CD14-positive monocyte (primary cell): ENCODE measurements around the gene TRPV2. TPM values are rescaled to one million over a fixed set of nuclear protein-coding genes. Genes with fewer than 3 reads are reported as not detected.

Source experiments
- DNase-seq, 3 donors: peaks; one replicate each; pipeline ENCODE4 v3.0.0-alpha.2; 2011 to 2022
- H2AFZ ChIP-seq: 2 replicates; pipeline ENCODE4 v1.6.0; 2012; ENCODE audit warnings: mild to moderate bottlenecking, low read depth, low read length, inconsistent platforms; ENCODE audit not compliant: insufficient read depth, poor library complexity, severe bottlenecking
- H3K27ac ChIP-seq, 2 donors: 1 replicate in 1 of 2; 2 replicates in 1 of 2; pipeline ENCODE4 v1.5.1; 2012 to 2013; ENCODE audit warnings: low read length in 2 of 2, control low read depth in 1 of 2, inconsistent platforms in 1 of 2, low read depth in 1 of 2, mild to moderate bottlenecking in 1 of 2
- H3K27me3 ChIP-seq, 2 donors: one replicate each; pipeline versions ENCODE4 v1.6.0 to v1.6.1; 2011 to 2013; ENCODE audit warnings: low read length in 2 of 2; ENCODE audit not compliant: control insufficient read depth in 2 of 2, insufficient read depth in 2 of 2
- H3K36me3 ChIP-seq, 2 donors: replicated peaks in 1 of 2; 1 replicate in 1 of 2; 2 replicates in 1 of 2; pipeline versions ENCODE4 v1.5.1 to v1.6.1; 2012 to 2013; ENCODE audit warnings: low read length in 2 of 2, control low read depth in 1 of 2, inconsistent platforms in 1 of 2, mild to moderate bottlenecking in 1 of 2; ENCODE audit not compliant: insufficient read depth in 2 of 2, control insufficient read depth in 1 of 2
- H3K4me1 ChIP-seq, 2 donors: 1 replicate in 1 of 2; 2 replicates in 1 of 2; pipeline versions ENCODE4 v1.5.1 to v1.6.1; 2012 to 2013; ENCODE audit warnings: low read length in 2 of 2, control low read depth in 1 of 2, inconsistent platforms in 1 of 2, mild to moderate bottlenecking in 1 of 2, moderate library complexity in 1 of 2; ENCODE audit not compliant: insufficient read depth in 2 of 2, control insufficient read depth in 1 of 2
- H3K4me2 ChIP-seq: replicated peaks from 2 replicates; pipeline ENCODE3; 2012; ENCODE audit warnings: low read length, moderate library complexity, mild to moderate bottlenecking; ENCODE audit not compliant: poor library complexity, severe bottlenecking; ENCODE audit errors: extremely low read depth
- H3K4me3 ChIP-seq, 3 experiments: fragments of 200-600 bp in 1 of 3; sonication (generic) in 1 of 3; replicated peaks in 1 of 3; 1 replicate in 2 of 3; 2 replicates in 1 of 3; pipeline ENCODE4 v1.5.1; 2011 to 2013; ENCODE audit warnings: low read length in 3 of 3, mild to moderate bottlenecking in 3 of 3, control low read depth in 2 of 3, low read depth in 2 of 3, inconsistent platforms in 1 of 3, moderate library complexity in 1 of 3
- H3K79me2 ChIP-seq: 2 replicates; pipeline ENCODE4 v1.6.0; 2012; ENCODE audit warnings: mild to moderate bottlenecking, control low read depth, inconsistent platforms, low read length, moderate library complexity; ENCODE audit not compliant: insufficient read depth
- H3K9ac ChIP-seq: 2 replicates; pipeline ENCODE4 v1.6.0; 2017; ENCODE audit warnings: low read length, mild to moderate bottlenecking; ENCODE audit not compliant: insufficient read depth, poor library complexity, severe bottlenecking
- H3K9me3 ChIP-seq, 2 donors: replicated peaks in 1 of 2; 1 replicate in 1 of 2; 2 replicates in 1 of 2; pipeline versions ENCODE4 v1.5.1 to v1.6.1; 2012 to 2013; ENCODE audit warnings: low read length in 2 of 2, control low read depth in 1 of 2; ENCODE audit not compliant: control insufficient read depth in 1 of 2, insufficient read depth in 1 of 2
- H4K20me1 ChIP-seq: 2 replicates; pipeline ENCODE4 v1.6.0; 2012; ENCODE audit warnings: mild to moderate bottlenecking, low read length, control low read depth, moderate library complexity; ENCODE audit not compliant: insufficient read depth
- H3K27ac Mint-ChIP-seq, 7 donors: one replicate each; pipeline ENCODE4 v1.8.0; 2020; ENCODE audit warnings: mild to moderate bottlenecking in 7 of 7, mixed read lengths in 7 of 7, moderate library complexity in 6 of 7, inconsistent platforms in 2 of 7
- H3K27me3 Mint-ChIP-seq, 3 donors: one replicate each; pipeline ENCODE4 v1.8.0; 2021 to 2022; ENCODE audit warnings: low read depth in 3 of 3, mild to moderate bottlenecking in 3 of 3, mixed read lengths in 3 of 3, moderate library complexity in 3 of 3, inconsistent platforms in 1 of 3
- H3K36me3 Mint-ChIP-seq, 2 donors: one replicate each; pipeline ENCODE4 v1.8.0; 2020; ENCODE audit warnings: mixed read lengths in 2 of 2, inconsistent platforms in 1 of 2, mild to moderate bottlenecking in 1 of 2
- H3K4me1 Mint-ChIP-seq: one replicate; pipeline ENCODE4 v1.8.0; 2020; ENCODE audit warnings: mild to moderate bottlenecking, mixed read lengths
- H3K4me3 Mint-ChIP-seq, 2 donors: one replicate each; pipeline ENCODE4 v1.8.0; 2020; ENCODE audit warnings: mild to moderate bottlenecking in 2 of 2, mixed read lengths in 2 of 2, moderate library complexity in 1 of 2
- H3K9me3 Mint-ChIP-seq, 7 donors: one replicate each; pipeline ENCODE4 v1.8.0; 2020 to 2022; ENCODE audit warnings: mixed read lengths in 7 of 7, mild to moderate bottlenecking in 6 of 7, moderate library complexity in 6 of 7, inconsistent platforms in 2 of 7
- CTCF ChIP-seq: fragments of 200-600 bp; IDR thresholded peaks from one replicate; pipeline ENCODE4 v1.8.0; 2022; ENCODE audit warnings: antibody characterized with exemption, mild to moderate bottlenecking
- WGBS: methylation state at CpG from one replicate; pipeline ENCODE4 v1.1.5; 2013; ENCODE audit warnings: missing lambda C conversion rate; ENCODE audit not compliant: insufficient coverage; 5-methylcytosine and 5-hydroxymethylcytosine counted together
- intact Hi-C, 2 donors: fragments of 100-400 bp; cut with micrococcal nuclease; formaldehyde crosslinking; loops; one replicate each; pipeline versions ENCODE4 v1.15.0 to v1.15.1; 2023
- polyA plus RNA-seq, 3 donors: library from polyadenylated mRNA; depleted of rRNA in 1 of 3; unstranded in 2 of 3; stranded (reverse) in 1 of 3; fragments of 300-500 nt in 2 of 3; fragments of >200 nt in 1 of 3; fragmentation: Illumina TruSeq in 2 of 3; gene quantifications; 1 replicate in 2 of 3; 2 replicates in 1 of 3; pipeline ENCODE4 v1.2.3, GENCODE V29; 2012 to 2021

The TRPV2 gene
- polyA plus RNA-seq, 3 donors, result 51.4 to 66.3 (median 58.2) TPM

- intact Hi-C loops, result no loop called here
- Mint-ChIP-seq H3K27ac (no peak overlapping the region), H3K27me3 (peaks cover 0 to 1% (median 0%) of the 10 kb centered on the region in 3 donors), H3K4me1 (peaks cover 18% of the 10 kb centered on the region), H3K36me3 (peaks cover 81 to 99% of the 10 kb centered on the region in 2 donors), H3K9me3 (no peaks in the 10 kb centered on the region), H3K4me3 (no peak overlapping the region)
- peaks cover 73 to 96% of the 10 kb centered on the region in 2 donors for H3K36me3 ChIP-seq
- no peak overlapping the region for H3K4me3 ChIP-seq
- DNase-seq, result no peak
- H3K27me3 ChIP-seq, result no peaks in the 10 kb centered on the region
- peaks cover 18% of the 10 kb centered on the region for H4K20me1 ChIP-seq
- H3K27ac ChIP-seq, result no peak overlapping the region
- H3K79me2 ChIP-seq, result peaks cover 1% of the 10 kb centered on the region
- TF ChIP-seq CTCF, result no peak
- no peak overlapping the region for H2AFZ ChIP-seq
- H3K4me2 ChIP-seq, result no peak overlapping the region
- no peak overlapping the region for H3K9ac ChIP-seq
- no peaks in the 10 kb centered on the region for H3K9me3 ChIP-seq
- WGBS, result 97% methylated on average over 3 of the region's 10 CpGs
- H3K4me1 ChIP-seq, result peaks cover 16 to 20% of the 10 kb centered on the region in 2 donors
These were observed 8.0 kb downstream of the TRPV2 start for GRCh38 chr17:16423226-16423872.

DNA sequence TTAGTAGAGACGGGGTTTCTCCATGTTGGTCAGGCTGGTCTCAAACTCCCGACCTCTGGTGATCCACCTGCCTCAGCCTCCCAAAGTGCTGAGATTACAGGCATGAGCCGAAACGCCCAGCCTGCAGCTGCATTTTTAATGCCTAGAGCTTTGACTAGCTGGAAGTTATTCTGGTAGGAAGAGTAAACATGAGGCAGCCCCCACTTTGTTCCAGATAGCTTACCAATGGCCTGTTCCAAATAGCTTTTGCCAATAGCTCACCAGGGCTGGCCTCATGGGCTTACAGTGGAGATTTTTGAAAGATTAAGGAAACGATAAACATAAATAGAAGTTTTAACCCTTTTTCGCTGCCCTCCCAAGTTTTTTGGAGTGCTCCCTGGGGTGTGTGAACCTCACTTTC is 9.8 kb downstream of the TRPV2 start:
- no peak for TF ChIP-seq CTCF
- H4K20me1 ChIP-seq, result peaks cover 12% of the 10 kb centered on the region
- H3K9ac ChIP-seq, result no peak overlapping the region
- Mint-ChIP-seq H3K4me3 (no peak overlapping the region), H3K27me3 (peaks cover 0 to 1% (median 0%) of the 10 kb centered on the region in 3 donors), H3K36me3 (peaks cover 78 to 99% of the 10 kb centered on the region in 2 donors), H3K4me1 (no peaks in the 10 kb centered on the region), H3K9me3 (no peaks in the 10 kb centered on the region), H3K27ac (peak overlapping the region in 1 of 7 donors; percentile 15)
- H3K79me2 ChIP-seq, result no peaks in the 10 kb centered on the region
- H3K27ac ChIP-seq, result no peak overlapping the region
- peaks cover 74 to 91% of the 10 kb centered on the region in 2 donors for H3K36me3 ChIP-seq
- no peak overlapping the region for H3K4me3 ChIP-seq
- no peaks in the 10 kb centered on the region for H3K9me3 ChIP-seq
- no peak for DNase-seq
- peaks cover 0 to 1% of the 10 kb centered on the region in 2 donors for H3K4me1 ChIP-seq
- H3K27me3 ChIP-seq, result no peaks in the 10 kb centered on the region
- H2AFZ ChIP-seq, result no peak overlapping the region
- intact Hi-C loops, result no loop called here
- no peak overlapping the region for H3K4me2 ChIP-seq
- 100% methylated on average over 6 of the region's 6 CpGs for WGBS
